HG03159 (cell line): ENCODE measurements around the gene RASSF1.
"Not testable (repeated sequence)": the region's sequence is repeated elsewhere in the genome, so short reads cannot be mapped to it uniquely, and the experiment has no call there.

ENCODE experiments used
- ATAC-seq: cut with Tn5 transposase; IDR thresholded peaks from one replicate; pipeline ENCODE4 v1.9.1; 2021; ENCODE audit warnings: mild to moderate bottlenecking, moderate library complexity; ENCODE audit not compliant: unreplicated experiment

RASSF1 gene

DNA sequence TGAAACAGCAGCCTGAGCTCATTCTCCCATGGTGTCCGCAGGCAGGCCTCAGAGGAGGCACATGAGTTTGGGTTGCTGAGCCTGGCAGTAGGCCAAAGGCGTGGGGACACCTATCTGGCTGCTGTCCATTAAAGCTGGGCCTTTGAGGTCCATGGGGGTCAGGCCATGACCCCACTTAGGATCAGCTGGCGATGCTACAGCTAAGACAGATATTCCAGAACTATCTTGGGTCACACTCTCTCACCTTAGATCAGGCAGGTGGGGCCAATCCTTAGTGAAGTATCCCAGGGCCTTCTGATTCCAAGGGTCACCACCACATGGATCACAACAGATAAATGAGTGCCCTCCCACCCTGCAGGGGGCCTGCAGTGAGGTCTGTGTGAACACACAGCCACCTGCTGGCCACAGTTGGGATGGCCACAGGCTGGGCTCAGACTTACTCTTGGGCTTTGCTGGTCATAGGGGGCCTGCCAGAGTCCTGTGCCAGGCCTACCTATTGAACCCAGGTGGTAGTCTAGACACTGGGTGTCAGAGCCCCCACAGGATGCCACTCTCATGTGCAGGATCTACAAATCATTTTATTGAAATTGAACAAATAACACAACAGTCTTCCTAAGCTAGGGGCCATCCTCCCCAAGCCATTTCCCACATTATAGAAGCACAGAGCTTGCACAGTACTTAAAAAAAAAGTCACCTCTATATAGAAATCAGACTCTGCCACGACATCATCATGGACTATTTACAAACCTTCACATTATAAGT lies 16.1 kb downstream of the RASSF1 start:
- ATAC-seq: no peak

DNA sequence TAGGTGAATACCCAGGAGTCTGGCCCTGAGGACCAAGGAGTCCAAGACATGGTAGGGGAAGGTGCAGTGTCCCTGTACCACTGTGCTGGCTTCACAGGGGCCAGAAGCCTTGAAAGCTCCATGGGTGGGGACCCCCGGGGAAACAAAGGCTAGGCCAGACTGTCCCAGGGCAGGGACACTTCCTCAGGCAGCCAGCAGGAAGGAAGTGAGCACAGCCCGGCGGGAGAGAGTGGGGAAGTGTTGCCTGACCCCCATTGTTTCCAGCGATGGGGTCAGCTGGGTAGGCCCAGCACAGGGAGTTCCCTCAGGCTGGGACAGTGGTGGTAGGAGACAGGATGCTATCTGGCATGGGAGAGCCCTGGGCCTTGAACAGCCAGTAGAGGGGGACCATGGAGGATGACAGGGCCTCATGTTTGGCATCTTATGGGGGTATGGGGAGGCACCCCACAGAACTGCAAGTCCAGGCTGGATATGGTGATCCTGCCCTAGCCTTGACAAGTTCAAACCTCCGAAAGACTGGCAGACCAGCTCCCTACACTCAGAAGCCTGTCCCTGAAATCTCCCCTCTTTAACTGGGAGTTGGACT lies 16.9 kb downstream of the RASSF1 start:
- ATAC-seq: no peak

DNA sequence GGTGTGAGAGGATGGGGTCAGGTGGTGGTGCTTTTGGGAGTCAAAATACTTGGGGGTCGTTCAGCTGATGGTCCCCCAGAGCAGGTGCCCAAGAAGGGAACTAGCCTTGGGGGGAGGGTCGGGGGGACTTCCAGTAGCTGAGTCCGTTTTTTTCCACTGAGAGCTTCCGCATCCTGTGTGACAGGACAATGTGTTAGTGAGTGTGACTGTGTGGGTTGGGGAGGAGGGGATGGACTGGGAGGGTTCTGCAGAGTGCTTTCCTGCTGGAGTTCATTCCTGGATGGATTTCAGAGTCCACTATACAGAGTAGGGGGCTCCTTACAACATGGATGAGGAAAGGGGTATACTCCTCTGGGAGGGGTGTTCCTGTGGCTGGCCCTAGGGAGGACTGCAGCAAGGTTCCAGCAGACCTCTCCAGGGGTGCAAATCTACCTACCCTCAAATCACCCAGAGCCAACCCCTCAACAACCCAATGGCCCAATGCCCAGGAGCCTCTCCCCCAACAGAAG lies 17.5 kb downstream of the RASSF1 start:
- no peak for ATAC-seq

DNA sequence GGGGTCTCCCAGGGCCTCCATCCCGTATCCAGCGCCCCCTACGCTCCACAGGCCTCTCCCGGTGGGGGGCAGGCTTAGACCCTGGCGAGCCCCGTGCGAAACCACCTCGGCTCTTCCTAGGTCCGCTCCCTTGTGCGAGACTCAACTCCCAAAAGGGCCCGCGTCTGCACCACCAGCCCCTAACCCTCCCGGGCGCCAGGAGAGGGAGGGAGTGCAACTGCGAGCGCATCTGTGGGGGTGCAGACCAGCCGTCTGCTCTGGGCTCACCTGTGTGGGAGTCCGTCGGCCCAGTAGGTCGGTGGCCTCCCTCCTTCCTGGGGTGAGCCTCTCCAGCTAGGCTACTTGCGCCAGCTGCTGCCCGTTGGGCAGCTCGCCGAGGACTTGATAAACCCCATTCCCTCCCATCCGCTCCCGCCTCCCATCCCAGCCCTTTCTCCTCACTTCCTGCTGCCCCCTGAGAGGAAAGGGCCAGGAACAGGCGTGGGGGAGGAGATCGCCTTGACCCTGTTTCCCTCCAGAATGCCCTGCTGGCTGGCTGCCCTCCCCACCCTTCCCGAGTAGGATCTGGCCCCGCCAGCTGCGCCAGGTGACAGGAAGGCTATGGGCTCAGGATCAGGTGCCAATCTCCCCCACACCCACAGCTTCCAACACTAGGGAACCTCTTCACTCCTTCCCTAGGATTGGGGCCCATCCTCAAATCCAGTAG lies 18.1 kb downstream of the RASSF1 start, which contains the start of gene HYAL2:
TSS of gene HYAL2 (minus strand) at position 360 of the 706 bp plus-strand sequence. CDS start 2,256 bp downstream, outside the sequence.
- no peak for ATAC-seq

GRCh38 chr3:50322115-50322385 lies 18.6 kb downstream of the RASSF1 start:
- ATAC-seq: no peak

- peak; percentile 75 for ATAC-seq
Observed at GRCh38 chr3:50321336-50322114, 19.1 kb downstream of the RASSF1 start.

DNA sequence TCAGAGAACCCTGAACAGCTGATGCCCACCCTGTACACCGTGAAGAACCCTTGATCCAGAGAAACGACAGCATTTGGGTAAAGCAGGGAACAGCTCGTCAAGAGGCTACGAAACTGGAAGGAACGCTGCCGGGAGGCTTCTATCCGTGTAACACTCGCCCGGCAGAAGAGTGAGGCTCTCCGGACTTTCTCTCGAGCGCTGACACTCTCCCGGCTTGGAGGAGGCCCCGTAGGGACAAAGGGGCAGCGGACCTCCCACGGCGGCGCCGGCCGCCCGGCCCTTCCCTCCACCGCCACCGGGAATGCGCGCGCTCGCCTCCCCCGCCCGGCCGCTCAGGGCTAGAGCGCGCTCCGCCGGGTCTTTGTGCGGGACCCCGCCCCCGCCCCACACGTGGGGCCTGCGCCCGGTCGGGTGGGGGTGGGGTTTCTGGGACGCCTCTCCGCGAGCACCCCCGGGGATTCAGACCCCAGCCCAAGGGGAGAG lies 19.7 kb downstream of the RASSF1 start:
- ATAC-seq: peak; percentile 45

DNA sequence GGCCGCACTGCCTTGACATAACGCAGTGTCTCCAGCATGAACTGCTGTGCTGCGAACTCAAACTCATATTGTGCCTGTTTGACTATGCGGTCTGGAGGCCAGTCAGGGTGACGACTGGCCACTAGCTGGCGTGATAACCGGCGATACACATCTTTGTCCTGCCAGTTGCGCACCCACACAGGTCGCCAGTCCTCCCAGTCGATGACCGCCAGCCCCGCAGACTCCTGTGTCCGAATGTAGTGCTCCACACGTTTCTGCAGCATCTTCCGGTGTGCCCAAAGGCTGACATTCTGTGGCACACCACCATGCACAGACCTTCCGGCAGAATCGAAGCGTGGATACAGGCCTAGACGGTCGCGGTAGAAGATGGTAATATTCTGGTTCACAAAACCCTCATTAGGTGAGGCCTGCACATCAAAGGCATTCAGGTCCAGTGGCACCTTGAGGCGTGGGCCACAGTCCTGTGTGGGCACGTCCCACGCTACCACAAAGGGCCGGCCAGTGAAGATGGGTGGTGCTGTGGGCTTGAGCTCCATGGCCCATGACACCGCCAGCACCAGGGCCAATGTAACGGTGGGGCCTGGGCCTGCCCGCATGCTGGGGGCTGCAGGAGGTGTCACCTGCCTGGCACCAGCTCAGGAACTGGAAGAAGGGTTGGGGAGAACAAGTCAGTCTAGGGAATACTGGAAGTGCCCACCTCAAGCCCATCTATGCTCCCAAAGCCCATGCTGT lies 20.6 kb downstream of the RASSF1 start:
- no peak for ATAC-seq

DNA sequence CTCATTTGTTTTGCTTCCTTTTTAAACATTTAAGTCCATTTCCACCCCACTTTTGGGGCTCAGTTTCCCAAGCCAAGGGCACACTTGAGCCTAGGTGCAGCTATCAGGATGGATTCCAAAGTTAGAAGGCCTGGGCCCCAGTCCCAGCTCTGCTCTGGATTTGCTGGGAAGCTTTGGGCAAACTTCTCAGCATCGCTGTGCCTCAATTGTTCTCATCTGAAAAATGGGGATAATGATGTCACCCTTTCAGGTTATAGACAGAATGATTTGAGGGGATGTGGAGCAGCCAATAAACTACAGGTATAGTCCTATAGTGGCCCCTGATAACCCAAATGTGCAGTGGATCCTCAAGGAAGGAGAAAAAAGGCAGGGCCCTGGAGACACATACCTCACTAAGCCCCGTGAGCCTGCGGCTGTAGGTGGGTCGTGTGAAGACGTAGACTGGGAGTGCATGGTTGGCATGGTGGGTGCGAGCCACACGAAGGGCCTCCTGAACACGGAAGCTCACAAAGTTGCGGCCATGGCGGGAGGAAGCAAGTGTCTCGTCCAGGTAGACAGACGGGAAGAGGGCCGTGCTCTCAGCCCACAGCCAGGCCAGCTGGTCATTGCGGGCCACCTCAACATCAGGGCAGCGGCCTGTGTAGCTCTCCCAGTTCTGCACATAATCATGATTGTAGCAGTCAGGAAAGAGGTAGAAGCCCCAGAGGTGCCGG lies 21.3 kb downstream of the RASSF1 start:
- no peak for ATAC-seq

GRCh38 chr3:50318615-50319014 lies 22.0 kb downstream of the RASSF1 start:
- no peak for ATAC-seq

DNA sequence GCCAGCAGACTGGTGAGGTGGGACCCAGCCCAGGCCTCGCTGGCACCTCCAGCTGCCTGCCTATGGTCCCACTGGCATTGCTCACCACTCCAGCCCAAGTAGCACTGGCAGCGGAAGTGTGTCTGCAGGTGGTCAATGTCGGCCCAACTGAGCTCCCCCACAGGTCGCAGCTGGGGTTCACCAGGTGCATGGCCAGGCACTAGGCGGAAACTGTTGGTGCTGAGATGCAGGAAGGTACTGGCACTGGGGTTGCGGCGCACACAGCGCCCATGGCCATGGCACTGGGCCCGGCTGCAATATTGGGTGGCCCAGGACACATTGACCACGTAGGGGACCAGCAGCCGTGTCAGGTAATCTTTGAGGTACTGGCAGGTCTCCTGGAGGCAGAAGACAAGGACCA lies 22.5 kb downstream of the RASSF1 start:
- ATAC-seq: no peak

GRCh38 chr3:50317300-50317699 lies 23.3 kb downstream of the RASSF1 start:
- no peak for ATAC-seq

DNA sequence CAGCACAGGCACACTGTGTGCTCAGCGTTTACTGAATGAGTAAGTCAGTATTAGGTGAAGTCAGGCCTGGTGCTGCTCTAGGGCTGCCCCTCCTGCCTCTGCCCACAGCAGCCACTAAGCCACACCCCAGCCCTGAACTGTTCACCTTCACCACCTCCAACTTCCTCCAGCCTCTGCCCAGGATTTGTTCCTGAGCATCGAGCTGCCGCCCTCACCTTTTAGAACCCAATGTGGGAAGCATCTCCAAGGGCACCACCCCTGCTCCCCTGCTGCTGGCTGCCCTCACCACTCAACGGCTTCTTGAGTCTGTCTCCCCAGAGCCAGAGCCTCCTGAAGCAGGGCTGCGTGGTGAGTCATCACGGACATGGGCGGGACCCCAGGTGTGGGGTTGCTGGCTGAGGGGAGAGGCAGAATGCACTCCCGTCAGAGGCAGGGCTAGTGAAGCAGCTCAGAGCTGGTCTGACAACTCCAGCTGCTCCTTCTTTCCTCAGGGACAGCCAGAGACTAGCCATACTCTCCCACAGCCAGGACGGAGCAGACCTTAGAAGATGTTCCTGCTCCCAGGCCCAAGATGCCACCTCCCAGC lies 23.9 kb downstream of the RASSF1 start:
- no peak for ATAC-seq

DNA sequence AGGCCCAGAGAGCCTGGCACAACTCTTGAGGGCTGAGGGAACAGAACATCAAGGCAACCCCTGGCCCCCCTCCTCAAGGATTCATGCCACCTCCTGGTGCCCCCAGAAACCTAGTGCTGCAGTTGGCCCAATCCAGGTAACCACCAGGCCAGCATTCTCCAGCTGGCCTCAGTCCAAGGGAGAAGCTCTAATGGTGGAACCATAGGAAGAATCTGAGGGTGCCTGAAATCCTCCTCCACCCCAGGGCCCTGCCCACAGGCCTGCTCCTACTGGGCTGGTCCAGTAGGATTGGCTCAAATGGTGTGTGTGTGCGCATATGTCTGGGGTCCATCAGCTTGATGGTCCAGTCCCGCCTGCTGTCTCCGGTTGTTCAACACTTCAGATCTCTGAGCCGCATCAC lies 25.8 kb downstream of the RASSF1 start:
- no peak for ATAC-seq

DNA sequence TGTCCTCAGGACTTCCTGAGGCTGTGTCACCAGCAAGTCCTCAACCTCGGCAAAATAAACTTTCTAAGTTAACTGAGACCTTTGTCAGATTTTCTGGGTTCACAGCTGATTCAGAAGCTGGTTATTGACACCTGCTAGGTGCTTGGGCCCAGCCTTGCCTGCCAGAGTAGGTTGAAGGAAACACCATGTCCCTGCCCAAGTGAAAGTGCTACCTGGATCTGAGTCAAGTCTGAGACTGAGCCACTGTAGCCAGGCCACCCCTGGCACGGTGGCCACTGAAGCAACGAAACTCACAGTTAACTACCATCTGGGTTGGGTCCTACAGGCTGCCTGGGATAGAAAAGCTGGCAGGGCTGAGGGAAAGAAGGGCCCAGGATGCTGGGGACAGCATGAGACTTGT lies 26.3 kb downstream of the RASSF1 start:
- no peak for ATAC-seq

- ATAC-seq: not testable (repeated sequence)
Observed at GRCh38 chr3:50312041-50312440, 28.6 kb downstream of the RASSF1 start.

DNA sequence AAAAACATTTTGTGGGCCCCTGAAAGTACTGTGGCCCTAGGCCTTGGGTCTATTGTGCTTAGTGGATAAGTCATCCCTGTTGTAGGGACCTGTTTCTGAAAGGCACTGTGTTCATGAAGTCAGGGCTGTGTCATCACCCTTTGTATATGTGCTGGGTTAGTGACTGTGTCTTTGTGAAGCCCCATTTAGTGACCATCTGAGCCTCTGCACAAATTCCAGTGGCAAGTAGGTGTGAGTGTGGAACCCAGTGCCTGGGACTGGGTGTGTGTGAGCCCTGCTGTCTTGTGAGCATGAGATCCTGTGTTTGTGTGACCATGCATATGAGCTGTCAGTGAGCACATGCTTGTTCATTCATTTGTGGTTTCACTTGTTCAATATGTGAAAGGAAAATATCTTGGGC lies 36.0 kb downstream of the RASSF1 start:
- no peak for ATAC-seq

DNA sequence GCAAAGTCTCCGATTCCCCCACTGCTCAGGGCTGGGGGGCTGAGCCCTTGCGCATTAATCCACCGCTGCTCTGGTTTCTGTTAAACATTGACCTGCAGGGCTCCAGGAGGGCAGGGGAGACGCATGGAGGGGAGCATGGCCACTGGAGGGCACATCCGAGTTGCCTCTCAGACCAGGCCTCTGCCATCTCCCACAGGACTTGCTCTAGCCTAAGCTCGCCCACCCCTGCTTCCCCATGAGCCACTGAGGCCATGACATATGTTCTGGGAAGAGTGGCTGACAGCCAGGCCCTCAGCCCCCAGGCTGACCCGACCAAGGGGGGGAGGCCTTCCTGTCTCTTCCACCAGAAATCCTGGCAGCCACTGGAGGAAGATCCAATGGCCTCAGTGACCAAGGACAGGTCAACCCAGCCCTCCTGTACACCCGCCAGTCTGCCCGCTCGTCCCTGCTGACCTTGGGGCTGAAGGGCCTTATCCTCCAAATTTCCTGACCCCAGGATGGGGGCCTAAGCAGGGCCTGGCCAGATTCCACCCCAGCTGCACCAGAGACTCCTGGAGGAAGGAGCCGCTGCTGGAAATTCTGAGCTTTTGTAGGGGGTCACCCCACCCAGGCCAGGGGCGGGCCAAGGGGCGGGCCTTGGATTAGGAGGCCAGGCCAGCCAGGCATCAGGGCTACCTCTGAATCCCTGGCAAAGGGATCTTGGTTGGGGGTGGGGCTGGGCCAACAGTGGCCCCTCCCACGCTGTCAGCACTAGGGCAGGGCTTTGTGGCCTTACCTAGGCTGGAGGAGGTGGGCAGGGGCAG lies 37.4 kb downstream of the RASSF1 start, which contains the start of gene HYAL1:
TSS of gene HYAL1 (minus strand) at position 562 of the 803 bp plus-strand sequence. CDS start 618 bp downstream, outside the sequence.
- ATAC-seq: no peak
